ENCODE measurements around the gene HPCAL1. TPM values are rescaled to one million over a fixed set of nuclear protein-coding genes. Genes with fewer than 3 reads are reported as not detected.

Gene HPCAL1
- total and polyA plus RNA-seq, 2 of the 8 experiments (the other 6 are each of a cell fraction or from before 2014, with no cell fraction given), result 5.8 to 8.6 TPM

DNA sequence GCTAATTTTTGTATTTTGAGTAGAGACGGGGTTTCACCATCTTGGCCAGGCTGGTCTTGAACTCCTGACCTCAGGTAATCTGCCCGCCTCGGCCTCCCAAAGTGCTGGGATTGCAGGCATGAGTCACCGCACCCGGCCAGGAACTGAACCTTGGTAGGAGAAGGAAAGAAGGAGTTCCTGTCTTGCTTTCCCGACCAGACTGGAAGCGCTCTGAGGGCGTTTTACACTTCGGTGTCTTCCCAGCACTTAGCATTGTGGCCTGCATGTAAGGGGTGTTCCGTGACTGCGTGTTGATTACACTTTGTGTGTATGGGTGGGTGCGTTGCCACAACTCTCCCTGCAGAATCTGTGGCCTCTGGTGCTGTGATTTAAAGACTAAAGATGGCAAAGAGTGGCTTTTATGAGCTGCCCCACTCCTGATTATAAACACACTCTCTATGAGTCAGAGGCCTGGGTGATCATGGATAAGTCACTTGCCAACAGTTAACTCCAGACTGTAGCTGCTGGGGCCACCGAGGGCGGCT, 99.4 kb downstream of the HPCAL1 start:
- ChIA-PET POLR2A (ENCODE audit: partially characterized antibody) (no interaction called here), CTCF (ENCODE audit: partially characterized antibody) (interaction anchor here (1.1 to 1.4 kb wide), 6 partner anchors 8 to 261 kb away, joined by 3 to 5 read pairs (median 4); no protein-coding TSS in a partner anchor)
- Histone ChIP-seq H3K9ac (replicated peaks in 1 of 4; ENCODE audit: extremely low read depth in 1 of 4, low read depth in 3 of 4, low read length in 3 of 4) (no peak overlapping the region), H3K4me1 (replicated peaks in 1 of 4; ENCODE audit: control insufficient read depth in 3 of 4, insufficient read depth in 4 of 4, low read length in 3 of 4) (no peaks in the 10 kb centered on the region), H2BK5ac (ENCODE audit: low read depth, low read length) (no peak overlapping the region), H2BK20ac (ENCODE audit: low read length) (no peak overlapping the region), H2BK120ac (replicated peaks; ENCODE audit: low read depth, low read length) (no peak overlapping the region), H3K4me2 (ENCODE audit: insufficient read depth in 1 of 2, low read depth in 2 of 2, low read length in 2 of 2) (no peak overlapping the region), H3K23me2 (ENCODE audit: low read depth, low read length) (peaks cover 4% of the 10 kb centered on the region; the same call in 1 of the 2 replicates), H3K23ac (ENCODE audit: insufficient read length) (no peak overlapping the region), H3K79me1 (ENCODE audit: low read depth, low read length) (no peaks in the 10 kb centered on the region; the same call in none of the 2 replicates), H4K20me1 (replicated peaks in 1 of 2; ENCODE audit: control insufficient read depth in 1 of 2, insufficient read depth in 2 of 2, low read length in 2 of 2) (no peaks in the 10 kb centered on the region), H3K4me3 (ENCODE audit: extremely low read depth in 1 of 4, insufficient read depth in 2 of 4, low read depth in 3 of 4, low read length in 4 of 4) (no peak overlapping the region), H4K5ac (ENCODE audit: insufficient read length, low read depth, low read length) (no peak overlapping the region), H3K36me3 (ENCODE audit: control insufficient read depth in 2 of 4, insufficient read depth in 4 of 4, low read length in 3 of 4) (no peaks in the 10 kb centered on the region; a peak in 1 of 8 replicates), H3K27me3 (replicated peaks in 1 of 4; ENCODE audit: control insufficient read depth in 3 of 4, extremely low read depth in 1 of 4, insufficient read depth in 3 of 4, low read length in 3 of 4) (no peaks in the 10 kb centered on the region), H4K8ac (ENCODE audit: extremely low read depth, insufficient read depth, low read length) (no peak overlapping the region), H3K14ac (ENCODE audit: insufficient read length) (no peak overlapping the region), H4K91ac (replicated peaks; ENCODE audit: insufficient read length, low read length) (peak overlapping the region; percentile 39), H3K4ac (replicated peaks; ENCODE audit: insufficient read length, low read depth, low read length) (no peak overlapping the region), H2AK5ac (ENCODE audit: low read depth, low read length) (no peak overlapping the region), H3K27ac (ENCODE audit: low read depth, low read length) (no peak overlapping the region), H2AFZ (ENCODE audit: low read length) (no peak overlapping the region), H3K56ac (replicated peaks; ENCODE audit: insufficient read length, low read depth, low read length) (no peak overlapping the region), H3K79me2 (ENCODE audit: control insufficient read depth in 1 of 2, insufficient read depth in 2 of 2, low read length in 2 of 2) (no peaks in the 10 kb centered on the region), H2BK15ac (ENCODE audit: low read length) (no peak overlapping the region), H2BK12ac (ENCODE audit: low read depth, low read length) (no peak overlapping the region), H3K18ac (ENCODE audit: extremely low read depth, low read length) (no peak overlapping the region), H3K9me3 (ENCODE audit: insufficient read depth in 2 of 2, low read depth in 1 of 2, low read length in 1 of 2) (no peaks in the 10 kb centered on the region)
- no peak for DNase-seq (ENCODE audit: low read depth in 1 of 2, low spot score in 2 of 2)
- TF ChIP-seq BRCA1 (IDR thresholded peaks at IDR 0.05; ENCODE audit: low read depth, low read length), result no peak
- WGBS, 2 experiments (ENCODE audit: extremely low coverage in 1 of 2, insufficient coverage in 1 of 2, insufficient read length in 1 of 2, insufficient replicate concordance in 2 of 2, low coverage in 1 of 2, low lambda C conversion rate in 2 of 2, missing lambda C conversion rate in 1 of 2), result 96% methylated on average over 14 of the region's 14 CpGs; no CpG with 5 or more reads in 1 of the 2 experiments
- no peak for FAIRE-seq
